ENCODE data around the gene BCAS3.
"Not testable (repeated sequence)": the region's sequence is repeated elsewhere in the genome, so short reads cannot be mapped to it uniquely, and the experiment has no call there.

The BCAS3 gene

DNA sequence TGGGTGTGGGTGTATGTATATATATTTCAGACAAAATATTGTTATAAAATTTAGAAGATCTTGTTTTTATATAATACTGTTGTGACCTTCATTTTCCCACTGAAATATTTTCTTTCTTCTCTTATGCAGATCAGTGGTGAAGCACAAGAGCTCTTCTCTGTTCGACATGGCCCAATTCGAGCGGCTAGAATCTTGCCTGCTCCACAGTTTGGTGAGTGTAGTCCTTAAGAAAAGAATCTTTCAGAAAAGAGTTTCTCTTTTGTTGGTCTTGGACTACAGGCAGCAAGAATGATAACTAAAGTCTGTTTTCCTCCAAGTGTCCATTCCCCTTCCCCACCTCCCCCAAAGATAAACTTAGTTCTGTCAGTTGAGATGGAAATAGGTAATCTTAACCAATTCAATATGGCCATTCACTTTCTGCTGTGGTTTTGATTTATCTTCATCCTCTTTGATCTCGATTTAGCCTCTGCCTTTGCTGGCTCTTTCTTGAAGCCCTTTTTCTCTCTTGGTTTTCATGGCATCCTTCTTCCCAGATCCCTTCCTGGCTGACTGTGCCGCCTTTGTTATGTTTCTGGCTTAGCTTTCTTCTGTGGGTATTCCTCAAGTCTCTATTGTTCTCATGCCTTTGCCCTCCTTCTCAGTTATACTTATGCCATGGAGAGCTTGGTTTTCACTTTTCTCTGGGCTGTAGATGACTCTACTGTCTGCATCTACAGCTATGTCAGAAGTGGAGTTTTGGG lies 69.6 kb downstream of the BCAS3 start:
- no peak for DNase-seq

DNA sequence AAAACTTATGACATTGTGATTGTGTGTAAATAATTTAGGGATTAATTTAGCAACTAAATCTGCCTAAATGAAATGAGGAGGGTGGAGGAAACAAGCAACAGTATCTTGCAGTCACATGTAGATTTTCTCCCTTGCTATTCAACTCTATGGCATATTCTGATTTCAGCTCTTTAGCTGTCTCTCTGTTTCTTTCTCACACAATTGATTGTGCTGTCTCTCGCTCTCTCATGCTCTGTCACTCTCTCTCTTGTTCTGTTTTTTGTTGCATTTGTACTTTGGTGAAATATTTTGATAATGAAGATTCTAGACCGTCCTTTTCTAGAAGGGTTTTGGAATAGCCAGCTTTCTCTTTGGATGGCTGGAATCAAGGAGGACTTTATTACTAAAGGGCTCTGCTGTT lies 70.6 kb downstream of the BCAS3 start:
- no peak for DNase-seq

DNA sequence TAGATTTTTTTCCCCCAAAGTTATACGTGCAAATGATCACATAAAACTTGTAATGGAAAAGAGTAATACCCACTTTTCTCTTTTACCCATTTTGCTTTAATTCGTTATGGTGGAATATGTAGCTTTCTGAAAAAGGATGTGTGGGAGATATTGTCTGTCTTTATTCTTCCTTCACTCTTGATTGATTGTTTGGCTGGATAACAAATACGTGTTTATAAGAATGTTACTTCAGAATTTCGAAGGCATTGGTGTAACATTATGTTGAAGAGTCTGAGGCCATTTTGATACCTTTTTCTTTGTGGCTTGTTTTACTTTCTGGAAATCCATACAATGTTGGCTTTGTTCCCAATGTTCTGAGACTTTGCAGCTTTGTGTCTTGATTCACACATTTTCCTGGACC lies 71.4 kb downstream of the BCAS3 start:
- no peak for DNase-seq

DNA sequence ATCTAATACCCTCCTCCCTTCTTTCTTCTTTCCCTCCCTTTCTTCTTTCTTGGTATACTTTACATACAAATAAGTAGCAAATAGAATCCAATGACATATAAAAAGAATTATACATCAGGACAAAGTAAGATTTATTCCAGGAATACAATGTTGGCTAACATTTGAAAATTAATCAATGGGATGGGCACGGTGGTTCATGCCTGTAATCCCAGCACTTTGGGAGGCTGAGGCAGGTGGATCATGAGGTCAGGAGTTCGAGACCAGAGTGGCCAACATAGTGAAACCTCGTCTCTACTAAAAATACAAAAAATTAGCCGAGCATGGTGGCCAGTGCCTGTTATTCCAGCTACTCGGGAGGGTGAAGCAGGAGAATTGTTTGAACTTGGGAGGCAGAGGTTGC lies 72.1 kb downstream of the BCAS3 start:
- no peak for DNase-seq

DNA sequence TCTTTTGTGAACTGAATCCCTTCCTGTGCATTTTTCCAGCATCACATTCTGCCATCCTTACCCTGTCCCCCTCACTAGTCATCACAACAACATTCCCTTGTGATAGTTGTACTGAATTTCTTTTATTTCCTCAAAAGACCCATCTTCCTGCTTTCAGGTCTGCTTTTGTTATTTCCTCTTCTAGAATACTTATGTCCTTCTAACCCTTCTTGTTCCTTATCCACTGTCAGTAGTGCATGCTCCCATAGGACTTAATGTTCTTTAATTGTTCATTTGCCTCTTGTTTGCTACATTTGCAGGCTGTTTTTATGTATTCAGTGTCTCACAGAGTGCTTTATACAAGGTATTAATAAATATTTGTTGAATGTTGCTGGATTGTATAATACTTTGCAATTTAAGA lies 73.0 kb downstream of the BCAS3 start:
- DNase-seq = no peak

DNA sequence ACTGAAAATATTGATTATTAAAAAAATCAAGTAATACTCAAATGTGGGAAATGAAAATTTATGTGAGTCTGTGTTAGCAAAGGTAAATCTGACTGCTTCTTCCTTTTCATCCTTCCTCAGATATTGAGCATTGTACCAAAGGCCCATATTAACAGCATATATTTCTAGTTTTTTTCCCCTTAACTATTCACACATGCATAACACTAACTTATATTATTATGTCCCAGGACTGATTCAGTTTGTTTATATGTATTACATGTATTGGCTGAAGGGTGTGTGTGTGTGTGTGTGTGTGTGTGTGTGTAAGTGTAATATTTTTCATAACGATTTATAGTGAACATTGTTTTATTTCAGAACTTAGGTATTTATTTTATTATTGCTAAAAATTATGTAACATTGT lies 74.2 kb downstream of the BCAS3 start:
- no peak for DNase-seq

DNA sequence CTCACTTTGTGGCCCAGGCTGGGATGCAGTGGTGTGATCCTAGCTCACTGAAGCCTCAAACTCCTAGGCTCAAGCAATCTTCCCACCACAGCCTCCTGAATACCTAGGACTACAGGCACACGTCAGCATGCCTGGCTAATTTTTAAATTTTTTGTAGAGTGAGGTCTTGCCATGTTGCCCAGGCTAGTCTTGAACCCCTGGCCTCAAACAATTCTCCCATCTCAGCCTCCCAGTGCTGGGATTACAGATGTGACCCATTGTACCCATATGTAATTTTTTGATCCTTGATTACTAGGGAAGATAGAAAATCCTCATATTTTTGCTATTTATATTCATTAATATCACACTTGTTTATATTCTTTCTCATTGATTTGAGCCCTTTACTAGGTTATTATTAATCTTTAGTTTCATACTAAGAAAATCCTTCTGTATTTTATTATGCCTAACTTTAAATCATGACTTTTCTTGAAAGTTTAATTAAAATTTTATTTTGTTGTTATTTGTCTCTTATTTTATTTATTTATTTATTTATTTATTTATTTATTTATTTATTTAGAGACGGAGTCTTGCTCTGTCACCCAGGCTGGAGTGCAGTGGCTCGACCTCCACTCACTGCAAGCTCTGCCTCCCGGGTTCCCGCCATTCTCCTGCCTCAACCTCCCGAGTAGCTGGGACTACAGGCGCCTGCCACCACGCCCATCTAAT lies 75.4 kb downstream of the BCAS3 start:
- DNase-seq = no peak

DNA sequence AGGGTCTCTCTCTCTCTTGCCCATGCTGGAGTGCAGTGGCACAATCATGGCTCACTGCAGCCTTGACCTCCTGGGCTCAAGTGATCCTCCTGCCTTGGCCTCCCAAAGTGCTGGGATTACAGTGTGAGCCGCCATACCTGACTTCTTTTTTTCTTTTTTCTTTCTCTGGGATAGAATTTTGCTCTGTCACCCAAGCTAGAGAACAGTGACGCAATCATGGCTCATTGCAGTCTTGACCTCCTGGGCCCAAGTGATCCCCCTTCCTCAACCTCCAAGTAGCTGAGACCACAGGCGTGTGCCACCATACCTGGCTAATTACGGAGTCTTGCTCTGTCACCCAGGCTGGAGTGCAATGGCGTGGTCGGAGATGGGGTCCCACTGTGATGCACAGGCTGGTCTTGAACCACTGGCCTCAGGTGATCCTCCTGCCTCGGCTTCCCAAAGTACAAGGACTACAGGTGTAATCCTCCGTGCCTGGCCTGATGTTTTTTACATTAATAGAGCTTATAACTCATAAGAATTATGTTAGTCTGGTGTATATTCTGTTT lies 76.5 kb downstream of the BCAS3 start:
- DNase-seq = no peak

DNA sequence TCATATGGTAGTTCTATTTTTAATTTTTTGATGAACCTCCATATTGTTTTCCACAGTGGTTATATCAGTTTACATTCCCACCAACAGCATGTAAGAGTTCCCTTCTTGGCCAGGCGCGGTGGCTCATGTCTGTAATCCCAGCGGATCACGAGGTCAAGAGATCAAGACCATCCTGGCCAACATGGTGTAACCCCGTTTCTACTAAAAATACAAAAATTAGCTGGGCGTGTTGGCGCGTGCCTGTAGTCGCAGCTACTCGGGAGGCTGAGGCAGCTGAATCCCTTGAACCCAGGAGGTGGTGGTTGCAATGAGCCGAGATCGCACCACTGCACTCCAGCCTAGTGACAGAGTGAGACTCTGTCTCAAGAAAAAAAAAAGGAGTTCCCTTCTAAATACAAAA lies 79.1 kb downstream of the BCAS3 start:
- DNase-seq = not testable (repeated sequence)

DNA sequence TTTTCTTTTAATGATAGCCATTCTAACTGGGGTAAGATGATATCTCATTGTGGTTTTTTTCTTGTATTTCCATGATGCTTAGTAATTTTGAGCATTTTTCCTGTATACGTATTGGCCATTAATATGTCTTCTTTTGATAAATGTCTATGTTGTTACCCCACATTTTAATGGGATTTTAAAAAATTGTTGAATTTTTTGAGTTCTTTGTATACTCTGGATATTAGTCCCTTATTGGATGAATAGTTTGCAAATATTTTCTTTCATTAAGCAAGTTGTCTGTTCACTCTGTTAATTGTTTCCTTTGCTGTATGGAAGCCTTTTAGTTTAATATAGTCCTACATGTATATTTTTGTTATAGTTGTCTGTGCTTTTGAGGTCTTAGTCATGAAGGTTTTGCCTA lies 79.8 kb downstream of the BCAS3 start:
- no peak for DNase-seq

DNA sequence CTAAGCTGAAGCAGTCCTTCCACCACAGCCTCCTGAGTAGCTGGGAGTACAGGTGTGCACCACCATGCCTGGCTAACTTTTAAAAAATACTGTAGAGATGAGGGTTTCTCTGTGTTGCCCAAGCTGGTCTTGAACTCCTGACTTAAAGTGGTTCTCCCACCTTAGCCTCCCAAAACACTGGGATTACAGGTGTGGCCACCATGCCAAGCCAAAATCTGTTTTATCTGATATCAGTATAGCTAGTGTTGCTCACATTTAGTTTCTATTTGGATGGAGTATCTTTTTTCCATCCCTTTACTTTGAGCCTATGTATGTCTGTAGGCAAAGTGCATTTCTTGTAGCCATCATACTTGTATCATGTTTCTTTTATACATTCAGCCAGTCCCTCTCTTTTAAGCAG lies 82.1 kb downstream of the BCAS3 start:
- no peak for DNase-seq

DNA sequence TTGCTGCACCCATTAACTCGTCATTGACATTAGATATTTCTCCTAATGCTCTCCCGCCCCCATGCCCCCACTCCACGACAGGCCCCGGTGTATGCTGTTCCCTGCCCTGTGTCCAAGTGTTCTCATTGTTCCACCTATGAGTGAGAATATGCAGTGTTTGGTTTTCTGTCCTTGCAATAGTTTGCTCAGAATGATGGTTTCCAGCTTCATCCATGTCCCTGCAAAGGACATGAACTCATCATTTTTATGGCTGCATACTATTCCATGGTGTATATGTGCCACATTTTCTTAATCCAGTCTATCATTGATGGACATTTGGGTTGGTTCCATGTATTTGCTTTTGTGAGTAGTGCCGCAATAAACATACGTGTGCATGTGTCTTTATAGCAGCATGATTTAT lies 83.7 kb downstream of the BCAS3 start:
- not testable (repeated sequence) for DNase-seq

DNA sequence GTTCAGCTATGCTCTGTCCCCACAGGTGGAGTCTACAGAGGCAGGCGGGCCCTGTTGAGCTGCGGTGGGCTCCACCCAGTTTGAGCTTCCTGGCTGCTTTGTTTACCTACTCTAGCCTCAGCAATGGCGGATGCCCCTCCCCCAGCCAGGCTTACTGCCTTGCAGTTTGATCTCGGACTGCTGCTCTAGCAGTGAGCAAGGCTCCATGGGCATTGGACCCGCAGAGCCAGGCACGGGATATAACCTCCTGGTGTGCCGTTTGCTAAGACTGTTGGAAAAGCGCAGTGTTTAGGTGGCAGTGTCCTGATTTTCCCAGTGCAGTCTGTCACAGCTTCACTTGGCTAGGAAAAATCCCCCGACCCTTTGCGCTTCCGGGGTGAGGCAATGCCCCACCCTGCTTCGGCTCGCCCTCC lies 89.1 kb downstream of the BCAS3 start:
- DNase-seq = no peak

DNA sequence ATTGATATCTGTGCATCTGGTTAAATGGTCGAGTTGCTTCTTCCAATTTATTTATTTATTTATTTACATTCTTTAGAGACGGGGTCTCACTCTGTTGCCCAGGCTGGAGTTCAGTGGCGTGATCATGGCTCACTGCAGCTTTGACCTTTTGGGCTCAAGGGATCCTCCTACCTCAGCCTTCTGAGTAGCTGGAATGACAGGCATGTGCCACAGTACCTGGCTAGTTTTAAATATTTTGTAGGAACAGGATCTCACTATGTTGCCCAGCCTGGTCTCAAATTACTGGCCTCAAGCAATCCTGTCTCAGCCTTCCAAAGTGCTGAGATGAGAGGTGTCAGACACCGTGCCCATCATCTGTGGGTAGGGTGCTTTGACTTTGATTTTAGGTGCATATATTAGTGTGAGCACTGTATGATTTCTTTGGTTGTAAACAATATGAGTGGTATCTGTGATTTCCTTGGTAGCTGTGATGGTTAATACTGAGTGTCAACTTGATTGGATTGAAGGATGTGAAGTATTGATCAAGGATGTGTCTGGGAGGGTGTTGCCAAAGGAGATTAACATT lies 90.2 kb downstream of the BCAS3 start:
- DNase-seq = no peak

DNA sequence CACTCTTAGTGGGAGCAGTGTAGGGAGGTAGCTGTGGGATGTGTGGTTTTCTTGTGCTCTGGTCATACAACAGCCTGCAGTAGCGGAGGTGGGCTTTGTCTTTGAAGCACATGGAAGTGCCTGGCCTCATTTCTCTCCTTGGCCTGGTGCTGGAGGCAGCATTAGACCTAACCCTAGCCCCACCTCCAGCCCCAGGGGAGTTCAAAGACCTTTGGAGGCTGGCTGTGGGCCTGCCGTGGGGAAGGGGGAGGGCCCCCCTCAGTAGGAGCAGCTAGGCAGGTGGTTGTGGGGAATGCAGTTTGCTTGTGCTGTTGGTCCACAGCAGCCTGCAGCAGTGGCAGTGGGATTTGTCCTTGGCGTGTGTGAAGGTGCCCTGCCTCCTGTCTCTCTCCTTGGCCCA lies 91.7 kb downstream of the BCAS3 start:
- DNase-seq = no peak

DNA sequence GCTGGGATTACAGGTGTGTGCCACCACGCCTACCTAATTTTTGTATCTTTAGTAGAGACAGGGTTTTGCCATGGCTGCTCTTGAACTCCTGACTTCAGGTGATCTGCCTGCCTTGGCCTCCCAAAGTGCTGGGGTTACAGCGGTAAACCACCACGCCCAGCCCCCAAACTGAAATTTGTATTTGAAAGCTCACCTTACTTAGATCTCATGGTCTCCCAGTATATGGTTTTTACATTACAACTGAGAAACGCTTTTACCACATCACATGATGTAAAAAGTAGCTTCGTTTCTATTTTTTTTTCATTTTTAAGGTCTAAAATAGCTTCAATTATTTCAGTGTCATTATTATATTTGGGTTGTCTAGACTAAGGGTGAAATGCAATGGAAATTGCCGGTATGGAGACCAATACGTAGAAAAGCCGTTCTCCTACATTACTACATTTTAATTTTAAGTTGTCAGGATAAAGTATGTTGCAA lies 93.3 kb downstream of the BCAS3 start:
- no peak for DNase-seq

DNA sequence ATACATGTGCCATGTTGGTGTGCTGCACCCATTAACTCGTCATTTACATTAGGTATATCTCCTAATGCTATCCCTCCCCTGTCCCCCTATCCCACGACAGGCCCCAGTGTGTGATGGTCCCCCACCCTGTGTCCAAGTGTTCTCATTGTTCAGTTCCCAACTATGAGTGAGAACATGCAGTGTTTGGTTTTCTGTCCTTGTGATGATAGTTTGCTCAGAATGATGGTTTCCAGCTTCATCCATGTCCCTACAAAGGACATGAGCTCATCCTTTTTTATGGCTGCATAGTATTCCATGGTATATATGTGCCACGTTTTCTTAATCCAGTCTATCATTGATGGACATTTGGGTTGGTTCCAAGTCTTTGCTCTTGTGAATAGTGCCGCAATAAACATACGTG lies 94.0 kb downstream of the BCAS3 start:
- DNase-seq = not testable (repeated sequence)

DNA sequence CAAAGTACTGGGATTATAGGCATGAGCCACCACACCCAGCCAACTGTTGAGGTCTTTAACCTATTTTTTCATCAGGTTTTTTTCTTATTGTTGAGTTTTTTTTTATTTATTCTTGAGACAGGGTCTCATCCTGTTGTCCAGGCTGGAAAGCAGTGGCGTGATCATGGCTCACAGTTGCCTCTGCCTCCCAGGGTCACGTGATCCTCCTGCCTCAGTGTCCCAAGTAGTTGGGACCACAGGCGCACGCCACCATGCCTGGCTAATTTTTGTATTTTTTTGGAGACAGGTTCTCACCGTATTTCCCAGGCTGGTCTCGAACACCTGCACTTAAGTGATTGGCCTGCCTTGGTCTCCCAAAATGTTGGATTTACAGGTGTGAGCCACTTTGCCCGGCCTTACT lies 95.9 kb downstream of the BCAS3 start:
- no peak for DNase-seq

DNA sequence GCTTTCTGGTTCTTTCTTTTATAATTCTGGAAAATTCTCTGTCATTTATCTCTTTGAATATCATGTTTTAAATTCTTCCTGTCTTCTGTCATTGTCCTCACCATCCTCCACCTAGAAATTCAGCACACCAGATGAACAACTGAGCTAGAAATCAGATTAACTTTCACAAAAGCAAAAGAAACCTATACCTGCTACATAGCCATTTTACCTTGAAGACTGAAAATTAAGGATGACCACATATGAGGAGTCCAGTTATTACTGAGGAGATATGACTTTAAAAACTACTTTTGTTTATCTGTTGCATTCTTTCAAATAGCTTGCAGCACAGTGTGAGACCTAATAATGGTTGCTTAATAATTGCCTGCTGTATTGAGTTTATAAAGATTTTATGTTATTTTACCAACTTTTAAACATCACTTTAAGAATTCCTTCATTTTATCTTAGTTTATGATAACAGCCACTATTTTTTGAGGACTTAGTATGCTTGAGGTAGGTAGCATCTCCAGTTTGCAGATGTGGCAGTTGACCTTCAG lies 104.3 kb downstream of the BCAS3 start:
- no peak for DNase-seq

DNA sequence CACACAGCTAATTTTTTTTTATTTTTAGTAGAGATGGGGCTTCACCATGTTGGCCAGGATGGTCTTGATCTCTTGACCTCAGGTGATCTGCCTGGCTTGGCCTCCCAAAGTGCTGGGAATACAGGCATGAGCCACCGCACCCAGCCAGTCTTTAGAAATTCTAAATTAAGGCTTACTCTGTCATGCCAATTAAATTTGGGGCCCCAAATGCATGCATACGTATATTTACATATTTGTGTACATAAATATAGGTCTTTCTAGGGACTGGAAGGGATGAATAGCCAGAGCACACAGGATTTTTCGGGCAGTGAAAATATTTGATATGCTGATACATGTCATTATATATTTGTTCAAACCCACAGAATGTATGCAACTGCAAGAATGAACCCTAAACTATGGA lies 105.1 kb downstream of the BCAS3 start:
- DNase-seq = no peak

DNA sequence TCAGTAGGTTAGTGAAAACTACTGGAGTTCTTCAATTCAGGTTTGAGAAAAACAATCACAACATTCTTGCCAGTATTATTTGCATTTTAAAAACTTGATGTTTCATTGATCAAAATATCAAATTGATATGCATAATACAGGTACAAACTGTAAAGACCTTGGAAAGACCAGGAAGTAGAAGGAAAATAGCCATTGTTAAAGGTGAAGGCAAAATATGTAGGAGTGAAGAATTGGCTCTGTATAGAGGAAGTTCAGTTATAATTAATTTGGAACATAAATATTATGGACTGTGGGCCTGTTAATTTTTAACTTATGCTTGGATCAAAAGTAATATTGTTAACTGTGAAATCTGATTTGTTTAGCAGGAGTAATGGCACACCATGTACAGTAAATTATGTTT lies 112.6 kb downstream of the BCAS3 start:
- no peak for DNase-seq

DNA sequence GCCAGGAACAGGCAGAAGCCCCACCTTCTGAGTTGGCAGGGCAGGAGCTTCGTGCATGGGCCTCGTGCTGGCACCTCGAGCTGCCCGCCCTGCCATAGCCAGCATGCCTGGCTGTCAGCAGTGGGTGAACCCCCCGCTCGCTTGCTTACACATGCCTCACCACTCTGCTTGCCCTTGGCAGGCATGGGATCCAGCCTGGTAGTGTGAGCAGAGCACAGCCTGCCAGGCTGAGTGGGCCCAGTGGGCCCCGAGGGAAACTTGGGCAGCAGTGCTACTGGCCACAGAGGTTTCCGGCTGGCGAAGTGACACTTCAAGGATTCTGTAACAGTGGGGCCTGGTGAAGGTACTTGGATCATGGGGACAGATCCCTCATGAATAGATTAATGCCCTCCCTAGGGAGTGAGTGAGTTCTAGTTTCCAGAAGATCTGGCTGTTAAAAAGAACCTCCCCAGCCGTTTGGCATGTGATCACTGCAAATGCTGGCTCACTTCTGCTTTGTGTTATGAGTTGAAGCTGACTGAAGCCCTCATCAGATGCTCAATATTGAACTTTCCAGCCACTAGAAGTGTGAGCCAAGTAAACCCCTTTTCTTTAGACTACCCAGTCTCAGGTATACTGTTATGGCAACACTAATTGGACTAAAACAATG lies 114.7 kb downstream of the BCAS3 start:
- no peak for DNase-seq

DNA sequence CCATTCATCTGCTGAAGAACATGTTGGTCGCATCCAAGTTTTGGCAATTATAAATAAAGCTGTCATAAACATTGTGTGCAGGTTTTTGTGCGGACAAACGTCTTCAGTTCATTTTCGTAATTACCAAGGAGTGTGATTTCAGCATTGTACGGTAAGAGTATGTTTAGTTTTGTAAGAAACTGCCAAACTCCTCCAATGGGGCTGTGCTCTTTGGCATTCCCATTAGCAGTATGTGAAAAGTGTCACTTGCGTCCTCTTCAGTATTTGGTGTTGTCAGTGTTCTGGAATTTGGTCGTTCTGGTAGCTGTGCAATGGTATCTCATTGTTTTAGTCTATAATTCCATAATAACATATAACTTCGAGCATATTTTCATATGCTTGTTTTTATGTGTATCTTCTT lies 120.9 kb downstream of the BCAS3 start:
- no peak for DNase-seq
